GM18868 (cell line): ENCODE data around the gene GALNT8.
"Not testable (repeated sequence)": the region's sequence is repeated elsewhere in the genome, so short reads cannot be mapped to it uniquely, and the experiment has no call there.

Source experiments
- ATAC-seq: cut with Tn5 transposase; IDR thresholded peaks from one replicate; pipeline ENCODE4 v1.9.1; 2021; ENCODE audit warnings: mild to moderate bottlenecking, moderate library complexity; ENCODE audit not compliant: unreplicated experiment

GALNT8 gene, protein sequence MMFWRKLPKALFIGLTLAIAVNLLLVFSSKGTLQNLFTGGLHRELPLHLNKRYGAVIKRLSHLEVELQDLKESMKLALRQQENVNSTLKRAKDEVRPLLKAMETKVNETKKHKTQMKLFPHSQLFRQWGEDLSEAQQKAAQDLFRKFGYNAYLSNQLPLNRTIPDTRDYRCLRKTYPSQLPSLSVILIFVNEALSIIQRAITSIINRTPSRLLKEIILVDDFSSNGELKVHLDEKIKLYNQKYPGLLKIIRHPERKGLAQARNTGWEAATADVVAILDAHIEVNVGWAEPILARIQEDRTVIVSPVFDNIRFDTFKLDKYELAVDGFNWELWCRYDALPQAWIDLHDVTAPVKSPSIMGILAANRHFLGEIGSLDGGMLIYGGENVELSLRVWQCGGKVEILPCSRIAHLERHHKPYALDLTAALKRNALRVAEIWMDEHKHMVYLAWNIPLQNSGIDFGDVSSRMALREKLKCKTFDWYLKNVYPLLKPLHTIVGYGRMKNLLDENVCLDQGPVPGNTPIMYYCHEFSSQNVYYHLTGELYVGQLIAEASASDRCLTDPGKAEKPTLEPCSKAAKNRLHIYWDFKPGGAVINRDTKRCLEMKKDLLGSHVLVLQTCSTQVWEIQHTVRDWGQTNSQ

DNA sequence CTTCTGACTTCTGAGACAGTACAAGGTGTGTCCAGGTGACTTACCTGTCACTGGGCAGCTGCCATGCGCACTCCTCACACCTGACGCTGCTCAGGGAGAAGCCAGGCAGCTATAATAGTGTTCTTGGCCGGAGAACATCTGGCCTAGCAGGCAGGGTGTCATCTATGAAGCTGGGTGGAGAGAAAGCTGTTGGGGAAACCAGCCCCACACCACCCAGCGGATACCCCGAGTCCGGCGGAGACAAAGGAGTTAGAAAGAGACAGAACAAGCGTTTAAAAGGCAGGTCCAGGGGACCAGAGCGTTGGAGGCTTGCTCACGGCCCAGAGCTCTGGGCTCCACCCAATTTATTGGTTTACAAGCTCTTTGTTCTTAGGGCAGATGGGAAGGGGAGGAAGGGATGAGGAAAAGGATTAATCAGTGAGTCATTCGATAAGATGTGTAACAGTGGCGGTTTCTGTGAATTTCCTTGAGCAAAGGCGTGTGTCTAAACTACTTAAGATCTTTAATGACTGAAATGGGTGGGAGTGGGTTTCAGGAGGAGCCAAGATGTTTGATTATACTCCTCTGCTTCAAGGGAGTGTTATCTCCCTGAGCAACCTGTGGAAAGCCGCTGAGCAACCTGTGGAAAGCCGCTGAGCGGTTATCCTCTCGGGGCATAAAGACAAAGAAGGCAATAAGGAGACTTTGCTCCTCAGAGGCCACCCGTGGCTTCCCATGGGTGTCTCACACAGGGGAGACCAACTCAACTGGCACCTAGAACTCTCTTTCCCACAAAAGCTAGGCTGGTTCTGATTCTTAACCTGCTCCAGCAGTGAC lies at the start of gene GALNT8:
Gene GALNT8 (plus strand): TSS at position 580 of the 816 bp plus-strand sequence. CDS start 278 bp downstream, outside the sequence.
- ATAC-seq, result no peak

DNA sequence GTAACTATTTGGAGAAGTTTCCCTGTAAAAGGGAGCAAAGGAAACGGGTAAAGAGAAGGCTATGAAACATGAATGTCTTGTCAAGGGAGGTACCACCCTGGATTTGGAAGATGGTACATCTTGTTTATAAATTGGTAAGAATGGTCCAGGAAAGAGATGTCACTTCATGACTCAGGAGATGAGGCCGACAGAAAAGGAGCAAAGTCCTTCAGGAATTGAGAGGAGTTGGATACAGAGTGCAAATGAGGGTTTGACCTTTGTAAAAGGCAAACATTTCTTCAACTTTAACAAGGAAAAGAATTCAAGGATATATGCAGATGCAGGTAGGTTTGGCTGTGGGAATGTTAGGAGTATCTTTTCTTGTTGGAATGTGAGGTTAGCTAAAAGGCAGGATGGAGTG lies 40.5 kb upstream of the GALNT8 start:
- ATAC-seq, result no peak

DNA sequence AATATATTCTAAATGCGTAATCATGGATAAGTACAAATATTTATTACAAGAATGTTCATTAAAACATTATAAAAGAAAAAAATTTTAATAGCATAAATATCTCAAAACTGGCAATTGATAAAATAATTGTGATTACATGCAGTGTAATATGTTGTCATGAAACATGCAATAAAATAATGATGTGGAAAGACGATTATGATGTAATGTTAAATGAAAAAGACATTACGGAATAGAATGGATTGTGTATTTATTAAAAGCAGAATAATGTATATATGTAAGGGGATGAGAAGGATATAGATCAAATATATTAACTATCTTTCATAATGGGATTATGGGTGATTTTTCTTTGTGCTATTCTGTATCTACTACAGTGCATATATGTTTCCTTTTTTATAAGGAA lies 38.5 kb upstream of the GALNT8 start:
- no peak for ATAC-seq

DNA sequence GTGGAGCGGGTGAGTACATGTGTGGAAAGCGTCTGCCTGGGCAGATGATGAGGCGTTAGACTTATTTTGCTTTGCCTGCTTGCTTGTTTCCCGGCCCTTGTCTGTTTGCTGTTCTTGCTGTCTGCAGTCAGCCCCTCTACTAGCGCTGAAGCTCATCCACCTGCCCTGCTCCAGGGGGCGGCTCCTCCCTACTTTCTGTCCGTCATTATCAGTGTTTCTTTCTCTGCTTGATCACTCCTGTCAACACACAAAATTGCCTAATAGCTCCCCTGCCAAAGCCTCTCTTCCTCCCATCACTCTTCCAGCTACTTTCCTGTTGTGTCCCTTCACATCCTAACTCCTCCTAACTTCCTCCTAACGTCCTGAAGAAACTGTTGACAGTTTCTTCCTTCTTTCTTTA lies 34.9 kb upstream of the GALNT8 start:
- no peak for ATAC-seq

DNA sequence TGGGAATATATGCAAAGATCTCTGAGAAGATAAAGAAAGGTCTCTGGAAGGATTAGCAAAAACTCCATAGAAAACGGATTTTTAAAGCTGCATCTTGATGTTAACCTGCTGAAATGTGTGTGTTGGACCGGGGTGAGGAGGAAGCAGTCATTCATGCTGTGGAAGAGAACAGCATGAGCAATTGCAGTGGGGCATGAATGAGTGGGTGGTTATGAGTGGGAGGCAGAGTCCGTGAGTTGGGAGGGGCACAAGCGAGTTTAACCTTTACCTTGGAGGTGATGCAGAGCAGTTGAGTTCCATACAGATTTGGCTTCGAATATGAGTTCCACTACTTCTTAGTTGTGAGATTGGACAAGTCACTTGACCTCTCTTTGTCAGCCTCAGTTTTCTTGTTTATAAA lies 29.4 kb upstream of the GALNT8 start:
- ATAC-seq, result no peak

DNA sequence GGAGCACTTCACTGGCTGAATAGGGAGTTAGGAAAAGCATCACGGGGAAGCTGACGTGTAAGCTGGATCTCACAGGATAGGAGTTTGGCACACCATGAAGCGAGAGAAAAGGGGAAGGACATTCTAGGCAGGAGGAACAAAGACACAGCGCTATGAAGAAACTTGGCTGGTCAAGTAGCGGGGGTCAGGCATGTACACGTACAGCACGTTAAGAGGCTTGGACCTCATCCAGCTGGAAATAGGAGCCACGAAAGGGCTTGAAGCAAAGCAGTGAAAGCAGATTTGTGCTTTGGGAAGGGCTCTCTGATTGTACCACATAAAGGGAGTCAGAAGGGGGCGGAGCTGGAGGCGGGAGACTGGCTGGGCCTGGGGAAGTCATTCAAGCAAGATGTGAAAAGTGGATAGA lies 19.6 kb upstream of the GALNT8 start:
- no peak for ATAC-seq

DNA sequence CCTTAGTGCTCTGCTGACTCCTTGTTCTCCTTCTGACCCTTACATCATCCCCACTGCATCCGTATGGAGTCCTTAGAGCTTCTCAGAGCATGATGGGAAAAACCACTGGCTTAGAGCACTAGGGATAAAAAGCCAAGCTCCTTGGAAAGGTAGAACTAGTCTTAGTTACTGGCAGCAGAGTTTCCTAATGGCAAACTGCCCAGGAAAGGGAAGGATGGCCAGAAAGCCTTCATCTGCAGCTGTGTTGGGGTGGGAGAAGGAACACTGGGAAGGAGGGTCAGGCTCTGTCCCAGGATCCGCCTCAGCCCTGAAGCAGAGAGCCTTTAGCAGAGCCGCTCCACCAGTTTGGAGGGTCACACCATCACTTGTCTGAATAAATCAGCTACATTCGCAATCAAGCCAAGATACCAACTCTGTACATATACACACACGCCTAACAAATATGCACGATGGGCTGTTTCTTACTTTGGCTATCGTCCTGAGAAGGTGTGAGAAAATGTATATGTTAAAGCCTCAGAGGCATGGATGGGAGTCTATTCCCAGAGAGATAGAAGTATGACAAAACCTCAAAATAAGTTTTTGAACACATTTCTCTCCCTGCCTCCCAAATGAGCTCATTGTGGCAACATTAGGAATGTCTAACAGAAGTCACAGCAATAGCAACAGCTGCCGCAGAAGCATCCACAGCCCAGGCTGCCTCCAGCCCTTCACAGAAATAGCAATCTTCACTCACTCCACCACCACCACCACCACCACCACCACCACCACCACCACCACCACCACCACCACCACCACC lies 18.6 kb upstream of the GALNT8 start:
- no peak for ATAC-seq

DNA sequence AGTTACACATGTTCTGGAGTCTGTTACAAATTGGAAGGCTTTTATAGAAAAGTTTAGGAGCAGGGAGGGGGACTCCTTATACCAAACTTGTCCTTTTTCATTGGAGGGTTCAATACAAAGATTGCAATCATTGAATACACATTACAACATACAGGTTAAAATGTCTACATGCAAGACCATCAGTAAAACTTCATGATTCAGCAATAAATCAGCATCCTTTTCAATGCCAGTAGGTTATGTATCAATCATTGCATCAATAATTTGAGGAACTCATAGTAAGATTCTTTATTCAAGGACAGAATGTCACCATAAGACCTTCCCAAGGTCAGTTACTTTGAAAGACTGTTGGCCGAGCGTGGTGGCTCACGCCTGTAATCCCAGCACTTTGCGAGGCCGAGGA lies 16.5 kb upstream of the GALNT8 start:
- ATAC-seq, result no peak

DNA sequence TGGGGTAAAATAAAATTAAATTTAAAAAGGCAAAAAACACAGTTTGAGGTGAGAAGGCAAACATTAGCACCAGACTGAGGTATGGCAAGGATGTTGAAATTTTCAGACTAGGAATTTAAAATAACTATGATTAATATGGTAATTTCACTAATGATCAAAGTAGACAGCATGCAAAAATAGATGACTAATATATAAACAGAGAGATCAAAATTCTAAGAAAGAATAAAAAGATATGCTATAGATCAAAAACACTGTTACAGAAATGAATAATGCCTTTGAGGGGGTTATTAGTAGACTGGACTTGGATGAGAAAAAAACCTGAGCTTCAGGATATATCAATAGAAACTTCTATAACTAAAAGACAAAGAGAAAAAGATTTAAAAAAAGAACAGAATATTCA lies 14.4 kb upstream of the GALNT8 start:
- no peak for ATAC-seq

DNA sequence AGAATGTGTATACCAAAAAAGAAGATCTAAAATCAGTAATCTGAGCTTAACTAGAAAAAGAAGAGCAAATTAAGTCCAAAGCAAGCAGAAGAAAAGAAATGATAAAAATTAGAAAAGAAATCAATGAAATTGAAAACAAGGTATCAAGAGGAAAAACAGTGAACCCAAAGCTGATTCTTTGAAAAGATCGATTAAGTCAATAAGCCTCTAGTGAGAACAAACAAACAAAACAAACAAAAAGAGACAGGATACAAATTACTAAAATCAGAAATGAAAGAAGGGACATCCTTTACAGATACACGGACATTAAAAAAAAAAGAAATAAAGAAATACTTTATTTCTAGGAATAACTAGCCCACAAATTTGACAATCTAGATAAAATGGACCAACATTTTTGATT lies 12.9 kb upstream of the GALNT8 start:
- no peak for ATAC-seq

DNA sequence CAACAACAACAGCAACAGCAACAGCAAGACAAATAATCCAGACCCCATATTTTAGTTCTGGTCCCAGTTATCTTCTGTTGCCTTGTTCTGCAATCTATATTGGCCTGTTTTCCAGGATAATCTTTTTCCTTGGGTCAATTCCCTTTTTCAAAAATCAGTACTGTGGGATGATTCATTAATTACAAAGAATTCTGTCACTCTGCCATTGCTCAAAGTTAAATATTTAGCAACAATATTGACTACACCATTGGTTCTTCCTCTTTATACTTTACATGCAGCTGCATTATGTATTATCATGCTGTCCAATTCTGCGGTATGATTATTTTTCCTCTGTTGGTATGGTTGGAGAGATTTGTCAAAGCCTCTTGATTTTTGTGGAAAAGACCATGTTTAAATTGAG lies 10.1 kb upstream of the GALNT8 start:
- ATAC-seq, result no peak

DNA sequence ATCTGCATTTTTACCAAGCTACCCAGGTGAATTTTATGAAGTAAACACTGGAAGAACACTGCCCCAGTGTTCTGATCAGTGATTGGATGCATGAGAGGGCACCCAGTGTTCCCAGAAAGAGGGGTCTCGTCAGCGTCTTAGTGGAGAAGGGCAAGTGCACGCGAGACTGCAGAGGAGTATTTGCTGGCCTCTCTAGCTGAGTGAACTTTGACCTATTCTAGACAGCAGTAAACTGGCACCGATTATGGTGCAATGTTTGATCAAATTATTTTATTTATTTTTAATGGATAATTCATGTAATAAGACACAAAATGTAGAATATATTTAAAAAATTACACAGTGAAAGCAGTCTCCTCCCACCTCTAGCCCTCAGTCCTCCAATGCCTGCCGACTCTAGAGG lies 5.3 kb upstream of the GALNT8 start:
- no peak for ATAC-seq

DNA sequence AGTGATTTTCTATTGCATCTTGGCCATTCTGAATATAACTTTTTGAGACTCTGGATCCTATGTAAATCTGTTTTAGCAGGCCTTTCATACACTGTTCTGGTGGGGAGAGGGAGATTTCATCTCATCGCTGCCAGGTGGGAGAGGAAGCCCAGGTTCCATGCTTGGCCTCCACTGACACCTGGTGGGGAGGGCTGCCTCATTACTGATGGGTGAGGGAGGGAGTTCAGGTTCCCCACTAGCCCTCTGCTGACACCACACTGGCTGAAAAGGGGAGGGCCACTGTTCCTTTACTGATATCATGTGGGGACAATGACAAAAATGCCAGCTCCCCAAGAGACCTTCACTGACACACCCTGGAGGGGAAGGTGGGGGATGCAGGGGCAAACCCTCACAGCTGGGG lies 2.4 kb upstream of the GALNT8 start:
- ATAC-seq, result no peak

DNA sequence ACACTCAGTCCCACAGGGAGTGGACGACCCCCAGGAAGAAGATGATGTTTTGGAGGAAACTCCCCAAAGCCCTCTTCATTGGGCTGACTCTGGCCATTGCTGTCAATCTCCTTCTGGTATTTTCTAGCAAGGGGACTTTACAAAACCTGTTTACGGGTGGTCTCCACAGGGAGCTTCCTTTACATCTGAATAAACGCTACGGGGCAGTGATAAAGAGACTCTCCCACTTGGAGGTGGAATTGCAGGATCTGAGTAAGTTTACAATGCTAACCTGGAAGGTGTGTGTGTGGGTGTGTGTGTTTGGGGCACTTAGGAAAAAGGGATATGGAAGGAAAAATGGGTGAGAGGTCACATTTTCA lies 416 bp downstream of the GALNT8 start:
- ATAC-seq, result no peak

DNA sequence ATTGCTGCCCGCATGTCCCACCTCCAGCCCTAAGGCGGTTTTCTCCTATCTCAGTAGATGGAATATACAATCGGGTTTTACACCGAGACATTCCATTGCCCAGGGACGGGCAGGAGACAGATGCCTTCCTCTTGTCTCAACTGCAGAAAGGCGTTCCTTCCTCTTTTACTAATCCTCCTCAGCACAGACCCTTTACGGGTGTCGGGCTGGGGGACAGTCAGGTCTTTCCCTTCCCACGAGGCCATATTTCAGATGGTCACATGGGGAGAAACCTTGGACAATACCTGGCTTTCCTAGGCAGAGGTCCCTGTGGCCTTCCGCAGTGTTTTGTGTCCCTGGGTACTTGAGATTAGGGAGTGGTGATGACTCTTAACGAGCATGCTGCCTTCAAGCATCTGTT lies 1.4 kb downstream of the GALNT8 start:
- ATAC-seq, result not testable (repeated sequence)

DNA sequence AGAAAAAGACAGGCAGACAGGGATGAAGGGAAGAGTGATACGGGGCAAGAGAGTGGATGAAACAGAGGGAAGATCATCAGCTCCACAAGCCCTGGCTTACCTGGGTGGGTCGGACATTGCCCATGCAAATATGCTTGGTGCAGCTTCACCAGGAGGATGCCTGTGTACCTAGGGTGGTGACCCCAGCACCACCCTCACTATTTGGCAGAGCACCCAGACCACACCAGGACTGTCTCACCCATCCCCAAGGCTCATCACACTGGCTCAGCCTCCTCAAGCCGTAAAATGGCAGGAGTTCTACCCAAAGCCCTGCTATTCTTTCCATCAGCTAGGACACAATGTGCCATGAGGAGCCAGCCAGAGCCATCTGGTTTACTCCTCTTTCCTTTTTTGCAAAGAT lies 3.0 kb downstream of the GALNT8 start:
- ATAC-seq, result no peak

DNA sequence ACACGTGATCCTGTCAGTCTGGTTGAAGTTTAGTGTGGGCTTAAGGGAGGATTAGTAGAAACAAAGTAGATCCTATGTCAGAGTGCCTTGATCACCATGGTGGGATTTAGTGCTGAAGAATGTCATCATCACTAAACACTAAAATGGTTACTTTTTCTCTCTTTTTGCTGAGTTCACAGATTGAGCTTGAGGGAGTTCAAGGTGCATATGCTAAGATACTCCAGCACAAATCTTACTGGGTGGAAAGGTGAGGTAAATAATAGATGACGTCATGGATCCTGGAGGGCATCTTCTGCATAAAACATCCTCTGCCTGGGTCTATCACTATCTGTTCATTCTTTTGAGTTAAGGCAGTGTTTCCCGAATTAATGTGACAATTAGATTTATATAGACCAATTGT lies 4.9 kb downstream of the GALNT8 start:
- ATAC-seq, result no peak

DNA sequence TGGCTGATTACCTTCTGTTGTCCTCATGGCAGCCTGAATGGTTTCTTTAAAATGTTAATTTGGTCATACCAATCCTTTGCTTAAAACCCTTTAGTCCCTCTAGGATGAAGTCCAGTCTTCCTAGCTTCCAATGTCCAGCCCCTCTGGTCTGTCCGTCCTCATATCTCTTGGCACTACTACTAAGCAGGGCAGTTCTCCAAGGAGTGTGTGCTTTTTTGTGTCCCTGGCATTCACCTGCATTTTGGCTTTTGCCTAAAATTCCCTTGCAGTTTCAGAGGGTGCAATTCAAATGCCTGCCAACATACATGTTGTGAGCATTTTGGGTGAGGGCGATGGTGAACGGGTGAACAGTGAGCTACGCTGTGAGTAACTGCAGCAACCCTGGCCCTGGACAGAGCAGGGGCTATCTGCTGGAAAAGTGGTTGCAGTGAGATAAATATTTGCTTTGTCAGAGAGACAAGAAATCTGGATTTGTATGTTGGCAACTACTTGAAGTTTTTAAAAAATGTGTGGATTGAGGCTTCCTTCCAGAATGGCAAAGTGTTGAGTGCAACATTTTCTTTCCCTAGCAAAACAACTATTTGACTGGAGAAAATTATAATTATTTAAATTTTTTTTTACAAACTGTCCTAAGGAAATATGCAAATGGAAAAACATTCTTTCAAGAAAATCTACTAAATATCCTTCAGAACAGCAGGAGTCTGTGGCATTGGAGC lies 14.6 kb downstream of the GALNT8 start:
- ATAC-seq, result no peak

DNA sequence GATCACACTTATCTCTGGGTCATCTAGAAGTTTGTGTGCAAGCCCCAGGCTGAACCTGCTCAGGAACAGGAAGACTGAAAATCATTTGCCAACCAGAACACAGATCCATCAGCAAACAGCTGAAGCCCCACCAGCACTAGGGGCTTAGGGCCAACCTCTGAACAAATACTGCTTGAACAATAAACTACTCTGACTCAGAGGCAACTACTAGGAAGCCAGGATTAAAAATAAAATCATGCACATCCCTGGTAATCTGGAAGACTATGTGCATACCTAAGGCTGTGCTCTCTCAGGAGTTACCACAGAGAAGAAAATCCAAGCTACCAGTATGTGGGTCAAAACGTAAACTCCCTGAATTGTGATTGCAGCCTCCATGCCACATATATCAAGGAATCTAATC lies 15.9 kb downstream of the GALNT8 start:
- ATAC-seq, result no peak

DNA sequence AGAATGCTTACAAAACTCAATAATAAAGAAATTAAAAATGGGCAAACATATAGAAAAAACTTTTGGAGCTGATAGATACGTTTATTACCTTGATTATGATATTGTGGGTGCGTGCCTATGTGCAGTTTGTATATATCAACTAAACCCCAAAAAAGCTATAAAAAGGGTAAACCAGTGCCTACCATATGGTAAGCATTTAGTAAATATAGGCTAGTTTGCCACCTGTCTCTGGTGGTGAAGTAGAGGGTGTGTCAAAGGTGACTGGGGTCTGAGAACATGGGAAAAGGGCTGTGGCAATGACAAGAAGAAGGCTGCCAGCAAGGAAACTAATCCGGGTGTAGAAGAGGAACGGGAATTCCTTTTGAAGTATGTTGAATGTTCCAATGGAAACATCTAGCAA lies 18.3 kb downstream of the GALNT8 start:
- ATAC-seq, result no peak
